Stomach (tissue), 4 donors: ENCODE data around the gene HOXD10.

Experiments
- CTCF ChIP-seq, 7 experiments: fragments of 450-650 bp in 4 of 7; fragments of 200-600 bp in 3 of 7; sonication (generic) in 3 of 7; IDR thresholded peaks; one replicate each; pipeline ENCODE4 v1.5.1; 2016 to 2019; ENCODE audit warnings: antibody characterized with exemption in 7 of 7, control low read depth in 2 of 7, mild to moderate bottlenecking in 1 of 7
- POLR2A ChIP-seq, 4 donors: fragments of 450-650 bp; IDR thresholded peaks; one replicate each; pipeline ENCODE4 v1.6.1; 2016; ENCODE audit warnings: antibody characterized with exemption in 4 of 4, control low read depth in 2 of 4, mild to moderate bottlenecking in 1 of 4, moderate library complexity in 1 of 4
- POLR2AphosphoS5 ChIP-seq, 3 donors: sonication (generic); formaldehyde crosslinking; IDR thresholded peaks; one replicate each; pipeline ENCODE4 v1.6.1; 2016; ENCODE audit warnings: antibody characterized with exemption in 3 of 3

GRCh38 chr2:176087330-176088047 lies 29.1 kb upstream of the HOXD10 start:
- TF ChIP-seq CTCF (IDR thresholded peaks at IDR 0.05) (no peak), POLR2AphosphoS5 (IDR thresholded peaks at IDR 0.05) (no peak), POLR2A (IDR thresholded peaks at IDR 0.05) (no peak)
